HepG2 (cell line): ENCODE data around the gene TFRC. TPM values are rescaled to one million over a fixed set of nuclear protein-coding genes. Genes with fewer than 3 reads are reported as not detected.

ENCODE experiments used
- ATAC-seq: fragments of 200-7000 bp; cut with Tn5 transposase; 3 replicates; pipeline ENCODE4 v1.9.1; 2020; ENCODE audit warnings: mild to moderate bottlenecking, moderate library complexity
- BruUV-seq: library from RNA; stranded (reverse); fragments of 400-500 nt; replicated peaks from 2 replicates; lab custom pipeline; 2021; lab: Mats Ljungman, UMichigan
- CTCF ChIA-PET: fragments of 300-600 bp; formaldehyde crosslinking; extraction: SDS; loops from one replicate; lab custom pipeline; 2021; ENCODE audit warnings: low total read pairs, inconsistent platforms, low intra/inter-chr PET ratio; lab: Yijun Ruan, JAX
- POLR2A ChIA-PET: fragments of 350-600 bp; sonication (Branson Sonifier 250); formaldehyde crosslinking; loops from one replicate; lab custom pipeline; 2020; ENCODE audit warnings: antibody characterized with exemption, inconsistent platforms; lab: Yijun Ruan, JAX
- DNase-seq: peaks from one replicate; pipeline ENCODE4 v3.0.0-alpha.2; 2015; ENCODE audit warnings: low spot score
- FAIRE-seq: peaks from 3 replicates; lab custom pipeline; 2011; peaks lifted over from hg19 to GRCh38; lab: Jason Lieb, UNC
- H2AFZ ChIP-seq: one replicate; pipeline ENCODE4 v1.6.1; 2011; ENCODE audit warnings: low read length, inconsistent platforms
- H3K27ac ChIP-seq: fragments of 300-600 bp; 3 replicates; pipeline ENCODE4 v1.8.0; 2011; ENCODE audit warnings: mixed run types, mild to moderate bottlenecking, mixed read lengths, low read length, inconsistent platforms; ENCODE audit not compliant: insufficient read depth; ENCODE audit errors: extremely low read length
- H3K27me3 ChIP-seq, 2 experiments: fragments of 200-600 bp in 1 of 2; 2 replicates in 1 of 2; 3 replicates in 1 of 2; pipeline versions ENCODE4 v1.6.0 to v1.8.0; 2011; ENCODE audit warnings: low read length in 2 of 2, mild to moderate bottlenecking in 2 of 2, moderate library complexity in 2 of 2, inconsistent platforms in 1 of 2; ENCODE audit not compliant: insufficient read depth in 2 of 2, control insufficient read depth in 1 of 2
- H3K36me3 ChIP-seq, 2 experiments: fragments of 200-600 bp in 1 of 2; replicated peaks in 1 of 2; 2 replicates in 1 of 2; 3 replicates in 1 of 2; pipeline versions ENCODE4 v1.5.1 to v1.8.0; 2011; ENCODE audit warnings: low read length in 2 of 2, inconsistent platforms in 1 of 2; ENCODE audit not compliant: insufficient read depth in 2 of 2, control insufficient read depth in 1 of 2
- H3K4me1 ChIP-seq: 2 replicates; pipeline ENCODE4 v1.5.1; 2012; ENCODE audit warnings: low read length, inconsistent platforms; ENCODE audit not compliant: insufficient read depth
- H3K4me2 ChIP-seq: 2 replicates; pipeline ENCODE4 v1.6.0; 2011; ENCODE audit warnings: low read depth, low read length, inconsistent platforms
- H3K4me3 ChIP-seq, 3 experiments: fragments of 200-600 bp in 1 of 3; sonication (generic), shearing (Covaris generic) in 1 of 3; replicated peaks in 1 of 3; 2 replicates each; pipeline ENCODE4 v1.5.1; 2011 to 2016; ENCODE audit warnings: low read length in 3 of 3, inconsistent platforms in 2 of 3, low read depth in 2 of 3, mild to moderate bottlenecking in 2 of 3, control low read depth in 1 of 3, mixed read lengths in 1 of 3; ENCODE audit not compliant: insufficient read depth in 1 of 3
- H3K79me2 ChIP-seq: one replicate; pipeline ENCODE4 v1.6.1; 2011; ENCODE audit warnings: low read length, inconsistent platforms; ENCODE audit not compliant: insufficient read depth
- H3K9ac ChIP-seq: 2 replicates; pipeline ENCODE4 v1.6.0; 2011; ENCODE audit warnings: mild to moderate bottlenecking, low read depth, low read length, inconsistent platforms; ENCODE audit not compliant: insufficient read depth
- H3K9me3 ChIP-seq: 2 replicates; pipeline ENCODE4 v1.5.1; 2012; ENCODE audit warnings: mild to moderate bottlenecking, low read length
- H4K20me1 ChIP-seq: 2 replicates; pipeline ENCODE4 v1.6.0; 2011; ENCODE audit warnings: inconsistent platforms, mild to moderate bottlenecking, low read length, moderate library complexity; ENCODE audit not compliant: insufficient read depth
- NFATC3 ChIP-seq: sonication (generic); formaldehyde crosslinking; IDR thresholded peaks from 2 replicates; pipeline ENCODE4 v1.5.1; 2020; ENCODE audit warnings: mild to moderate bottlenecking, missing genetic modification reagents
- PHF21A ChIP-seq: sonication (generic); formaldehyde crosslinking; IDR thresholded peaks from 2 replicates; pipeline ENCODE4 v1.5.0; 2020; ENCODE audit warnings: mild to moderate bottlenecking, missing genetic modification reagents
- RBM22 ChIP-seq: fragments of 200-400 bp; formaldehyde crosslinking; optimal IDR thresholded peaks from 2 replicates; pipeline ENCODE3; 2017; ENCODE audit warnings: mild to moderate bottlenecking, low read length, moderate library complexity
- SAP130 ChIP-seq: IDR thresholded peaks from 2 replicates; pipeline ENCODE4 v1.6.1; 2016; ENCODE audit warnings: low read depth
- ZBTB40 ChIP-seq, 2 experiments: fragments of 450-650 bp in 1 of 2; sonication (generic) in 1 of 2; formaldehyde crosslinking in 1 of 2; IDR thresholded peaks; 2 replicates each; pipeline versions ENCODE4 v1.6.1 to v1.8.0; 2016 to 2022; ENCODE audit warnings: antibody characterized with exemption in 1 of 2, mild to moderate bottlenecking in 1 of 2, missing genetic modification reagents in 1 of 2
- ZNF101 ChIP-seq: sonication (generic); formaldehyde crosslinking; IDR thresholded peaks from 2 replicates; pipeline ENCODE4 v1.4.0; 2020; ENCODE audit warnings: mild to moderate bottlenecking, low read depth, missing genetic modification reagents, borderline replicate concordance
- ZNF256 ChIP-seq: sonication (generic); formaldehyde crosslinking; conservative IDR thresholded peaks from 2 replicates; pipeline ENCODE4 v1.4.0; 2020; ENCODE audit warnings: missing genetic modification reagents
- ZNF3 ChIP-seq: IDR thresholded peaks from 2 replicates; pipeline ENCODE4 v1.7.0; 2017; ENCODE audit warnings: inconsistent platforms
- ZXDC ChIP-seq: sonication (generic); formaldehyde crosslinking; IDR thresholded peaks from 2 replicates; pipeline ENCODE4 v1.5.0; 2020; ENCODE audit warnings: mild to moderate bottlenecking, missing genetic modification reagents
- WGBS: methylation state at CpG from one replicate; pipeline ENCODE4 v1.1.6; 2017; ENCODE audit warnings: low lambda C conversion rate; 5-methylcytosine and 5-hydroxymethylcytosine counted together
- in situ Hi-C: cut with HindIII; loops from 2 replicates; pipeline ENCODE4 v1.10.0; 2017; ENCODE audit warnings: low pct_unique_long_range_greater_than_20kb; ENCODE audit not compliant: extremely low pct_ligation_motif_present
- intact Hi-C: fragments of 100-400 bp; cut with micrococcal nuclease; formaldehyde crosslinking; loops from one replicate; pipeline ENCODE4 v1.10.0; 2022; ENCODE audit not compliant: unreplicated experiment
- polyA plus RNA-seq, 8 experiments: library from polyadenylated mRNA; depleted of rRNA in 3 of 8; stranded (reverse) in 7 of 8; unstranded in 1 of 8; fragments of >200 nt; fragmentation: Illumina TruSeq in 4 of 8; extraction: Trizol in 4 of 8; gene quantifications; 2 replicates each; pipeline versions ENCODE4 v1.2.1 to v1.2.3, GENCODE V29; 2011 to 2016; ENCODE audit warnings: low read depth in 4 of 8, missing spikeins in 1 of 8, mixed read lengths in 1 of 8; ENCODE audit not compliant: insufficient read depth in 1 of 8
- total RNA-seq, 5 experiments: library from RNA; depleted of rRNA; stranded (reverse); fragments of >200 nt; fragmentation: Illumina TruSeq; extraction: Trizol; gene quantifications; 2 replicates each; pipeline ENCODE4 v1.2.3, GENCODE V29; 2016; ENCODE audit warnings: low read depth in 1 of 5

TFRC gene
- total and polyA plus RNA-seq, 2 of the 13 experiments (the other 11 are each of a cell fraction or from before 2014, with no cell fraction given), result 188 to 274 TPM

GRCh38 chr3:196020373-196020772 lies 61.5 kb downstream of the TFRC start:
- intact Hi-C loops, result no loop called here
- no TSS peak for BruUV-seq
- peaks cover 4% of the 10 kb centered on the region; the same call in 1 of the 2 replicates for H3K9me3 ChIP-seq
- H4K20me1 ChIP-seq, result no peaks in the 10 kb centered on the region
- in situ Hi-C loops, result loop anchor here (5.0 to 10.0 kb wide), 2 partner anchors 172 to 494 kb away; partner anchors contain the start of gene SMCO1
- H3K4me1 ChIP-seq, result no peaks in the 10 kb centered on the region
- 0% methylated on average over 3 of the region's 3 CpGs for WGBS
- no peak overlapping the region for H3K27ac ChIP-seq
- no peak overlapping the region for H3K4me3 ChIP-seq
- no peaks in the 10 kb centered on the region for H3K36me3 ChIP-seq
- H2AFZ ChIP-seq, result no peak overlapping the region
- no peak overlapping the region for H3K4me2 ChIP-seq
- DNase-seq (no peak), FAIRE-seq (no peak), ATAC-seq (no peak)
- no peaks in the 10 kb centered on the region for H3K79me2 ChIP-seq
- no peak overlapping the region for H3K9ac ChIP-seq
- H3K27me3 ChIP-seq, result peaks cover 0 to 9% of the 10 kb centered on the region in 2 experiments; a peak in 1 of 5 replicates
- ChIA-PET CTCF (no interaction called here), POLR2A (no interaction called here)
- no peak for TF ChIP-seq SAP130 (CRISPR knock-in tag)
- TF ChIP-seq ZNF101, result no peak
- TF ChIP-seq ZXDC (CRISPR knock-in tag), result no peak
- TF ChIP-seq ZNF256 (CRISPR knock-in tag), result no peak
- TF ChIP-seq NFATC3 (CRISPR knock-in tag), result no peak
- TF ChIP-seq RBM22, result no peak
- no peak for TF ChIP-seq ZBTB40 (IDR thresholded peaks at IDR 0.05)
- TF ChIP-seq ZBTB40 (CRISPR knock-in tag; IDR thresholded peaks at IDR 0.05), result no peak
- TF ChIP-seq ZNF3 (CRISPR knock-in tag), result no peak
- TF ChIP-seq PHF21A (CRISPR knock-in tag), result no peak
